Endothelial cell of hepatic sinusoid (primary cell): Measurements from ENCODE around the gene IFITM2.
"Not testable (repeated sequence)": the region's sequence is repeated elsewhere in the genome, so short reads cannot be mapped to it uniquely, and the experiment has no call there.

Experiments
- in situ Hi-C: cut with HindIII; loops from 2 replicates; pipeline ENCODE4 v1.10.0; 2017; ENCODE audit warnings: low sequenced_read_pairs

IFITM2 gene

GRCh38 chr11:307766-308708 lies at the start of gene IFITM2:
Gene IFITM2, plus strand, starts transcription at chr11:307816. Its CDS starts 377 bp downstream, at chr11:308193.
- in situ Hi-C loops, result loop anchor here (5.0 kb wide), 1 partner anchor 56 kb away; no protein-coding TSS in a partner anchor

- in situ Hi-C loops, result no loop called here
Measured at GRCh38 chr11:259413-259812, 48.2 kb upstream of the IFITM2 start.

GRCh38 chr11:261624-262023 lies 46.0 kb upstream of the IFITM2 start:
- in situ Hi-C loops, result no loop called here

DNA sequence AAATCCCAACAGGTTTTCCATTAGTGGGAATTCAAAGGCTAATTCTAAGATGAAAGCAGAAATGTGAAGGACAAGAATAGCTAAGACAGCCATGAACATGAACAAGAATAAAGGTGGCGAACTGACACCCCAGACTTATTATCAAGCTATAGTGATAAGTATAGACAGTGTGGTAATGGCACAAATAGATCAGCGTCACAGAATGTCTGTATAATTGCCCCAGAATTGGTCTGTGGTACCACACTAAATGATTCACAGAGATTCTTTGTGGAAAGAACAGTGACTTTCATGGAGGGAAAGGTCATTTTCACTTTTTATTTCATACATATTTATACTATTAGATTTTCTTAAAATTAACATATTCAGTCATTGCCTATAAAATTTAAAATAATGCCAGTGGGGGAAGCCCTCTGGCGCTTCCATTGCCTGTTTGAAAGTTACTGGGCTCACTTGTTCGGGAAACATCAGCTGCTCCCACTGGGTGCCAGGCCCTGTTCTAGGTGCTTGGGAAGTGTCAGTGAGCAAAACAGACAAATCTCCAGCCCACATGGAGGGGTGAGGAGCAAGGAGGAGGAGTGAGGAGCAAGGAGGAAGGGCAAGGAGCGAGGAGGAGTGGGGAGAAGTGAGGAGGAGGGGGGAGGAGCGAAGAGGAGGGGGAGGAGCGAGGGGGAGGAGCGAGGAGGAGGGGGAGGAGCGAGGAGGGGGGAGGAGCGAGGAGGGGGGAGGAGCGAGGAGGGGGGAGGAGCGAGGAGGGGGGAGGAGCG lies 40.8 kb upstream of the IFITM2 start:
- in situ Hi-C loops, result no loop called here

- in situ Hi-C loops, result no loop called here
Measured at GRCh38 chr11:267491-267994, 40.1 kb upstream of the IFITM2 start.

DNA sequence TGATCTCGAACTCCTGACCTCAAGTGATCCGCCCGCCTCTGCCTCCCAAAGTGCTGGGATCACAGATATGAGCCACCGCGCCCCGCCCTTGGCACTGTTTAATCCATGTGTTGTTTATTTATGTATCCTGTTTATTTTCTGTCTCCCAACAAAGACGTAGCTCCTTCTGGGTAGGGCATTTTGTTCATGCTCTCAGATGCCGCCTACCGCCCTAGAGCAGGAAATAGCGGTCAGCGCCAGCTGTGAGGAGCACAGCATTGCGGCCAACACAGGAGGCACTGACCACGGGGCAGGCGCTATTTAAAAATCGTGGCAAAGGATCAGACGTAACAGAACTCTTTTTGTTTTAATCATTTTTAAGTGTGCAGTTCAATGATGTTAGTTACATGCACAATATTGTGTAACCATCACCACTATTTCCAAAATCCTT lies 38.9 kb upstream of the IFITM2 start:
- in situ Hi-C loops, result not testable (repeated sequence)

DNA sequence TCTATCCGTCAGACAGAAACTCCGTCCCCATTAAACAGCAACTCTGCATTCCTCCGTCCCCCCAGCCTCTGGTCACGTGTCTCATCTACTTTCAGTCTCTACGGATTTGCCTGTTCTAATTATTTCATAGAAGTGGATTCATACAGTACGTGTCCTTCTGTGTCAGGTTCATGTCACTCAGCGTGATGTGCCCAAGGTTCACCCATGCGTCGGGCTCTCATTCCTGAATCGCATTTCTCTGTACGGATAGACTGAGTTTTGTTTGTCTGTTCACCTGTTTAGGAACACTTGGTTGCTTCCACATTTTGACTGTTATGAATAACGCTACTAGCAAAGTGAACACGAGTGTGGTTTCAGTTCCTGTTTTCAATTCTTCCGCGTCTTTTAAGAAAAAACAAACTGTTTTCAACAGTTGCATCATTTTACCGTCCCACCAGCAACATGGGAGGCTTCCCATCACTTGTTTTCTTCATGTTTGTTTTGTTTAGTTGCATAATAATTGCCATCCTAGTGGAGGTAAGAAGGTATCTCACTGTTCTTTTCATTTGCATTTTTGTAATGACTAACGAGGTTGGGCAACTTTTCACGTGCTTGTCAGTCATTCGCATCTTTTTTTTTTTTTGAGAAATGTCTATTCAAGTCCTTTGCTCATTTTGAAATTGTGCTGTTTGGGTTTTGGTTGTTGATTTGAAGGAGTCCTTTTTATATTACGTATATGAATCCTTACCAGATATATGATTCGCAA lies 38.3 kb upstream of the IFITM2 start:
- in situ Hi-C loops, result no loop called here

DNA sequence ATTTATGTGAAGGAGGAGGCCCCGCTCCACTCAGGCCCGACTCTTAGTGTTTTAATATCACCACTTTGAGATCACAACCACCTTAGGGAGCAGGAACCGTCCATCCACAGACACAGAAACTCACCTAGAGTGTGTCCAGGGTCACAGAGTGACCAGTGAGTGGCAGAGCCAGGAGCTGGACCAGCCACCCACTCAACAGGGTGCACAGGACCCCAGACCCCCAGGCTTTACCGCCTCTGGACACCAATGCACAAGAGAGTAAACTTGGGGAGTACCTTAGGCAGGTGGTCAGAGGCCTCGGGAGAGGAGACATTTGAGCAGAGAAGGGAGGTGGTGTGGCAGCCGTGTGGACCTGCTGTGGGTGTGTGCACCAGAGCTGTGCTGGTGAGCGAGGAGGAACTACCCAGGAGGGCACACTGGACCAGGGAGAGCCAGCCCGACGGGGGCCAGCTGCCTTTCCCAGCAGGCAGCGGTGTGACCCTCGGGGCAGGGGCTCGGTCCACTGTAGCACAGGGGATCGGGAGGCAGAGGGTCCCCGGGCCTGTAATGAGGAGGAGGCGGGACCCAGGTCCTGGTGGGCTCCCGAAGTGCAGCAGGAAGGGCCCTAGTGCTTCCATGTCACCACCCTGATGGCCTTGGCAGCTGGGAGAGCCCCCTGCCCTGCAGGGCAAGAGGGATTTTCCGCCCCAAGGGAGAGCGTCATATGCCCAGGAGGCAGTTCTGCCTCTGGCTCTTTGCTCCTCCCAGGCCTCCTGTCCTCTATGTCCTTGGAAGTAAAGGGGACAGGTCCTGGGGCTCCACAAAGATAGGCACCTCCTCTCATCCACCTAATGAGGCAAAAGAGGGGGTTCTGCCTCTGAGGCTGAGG lies 36.9 kb upstream of the IFITM2 start:
- in situ Hi-C loops, result no loop called here

DNA sequence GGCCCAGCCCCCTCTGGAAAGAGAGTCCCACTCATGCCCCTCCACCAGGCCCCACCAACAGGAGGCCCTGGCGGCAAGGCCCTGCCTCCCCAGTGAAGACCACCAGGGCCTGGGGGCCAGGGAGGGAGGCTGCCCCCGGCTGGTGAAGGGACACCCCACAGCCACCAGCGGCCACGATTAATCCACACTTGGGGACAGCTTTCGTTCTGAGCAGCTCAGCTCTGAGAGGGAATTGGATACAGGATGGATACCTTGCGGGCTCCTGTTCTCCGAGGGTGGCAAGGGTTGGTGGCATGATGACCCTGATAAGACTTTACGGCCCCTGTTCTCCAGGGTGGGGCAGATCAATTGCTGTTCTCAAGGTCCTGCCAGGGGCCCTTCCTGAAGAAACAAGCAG lies 36.3 kb upstream of the IFITM2 start:
- in situ Hi-C loops, result no loop called here

DNA sequence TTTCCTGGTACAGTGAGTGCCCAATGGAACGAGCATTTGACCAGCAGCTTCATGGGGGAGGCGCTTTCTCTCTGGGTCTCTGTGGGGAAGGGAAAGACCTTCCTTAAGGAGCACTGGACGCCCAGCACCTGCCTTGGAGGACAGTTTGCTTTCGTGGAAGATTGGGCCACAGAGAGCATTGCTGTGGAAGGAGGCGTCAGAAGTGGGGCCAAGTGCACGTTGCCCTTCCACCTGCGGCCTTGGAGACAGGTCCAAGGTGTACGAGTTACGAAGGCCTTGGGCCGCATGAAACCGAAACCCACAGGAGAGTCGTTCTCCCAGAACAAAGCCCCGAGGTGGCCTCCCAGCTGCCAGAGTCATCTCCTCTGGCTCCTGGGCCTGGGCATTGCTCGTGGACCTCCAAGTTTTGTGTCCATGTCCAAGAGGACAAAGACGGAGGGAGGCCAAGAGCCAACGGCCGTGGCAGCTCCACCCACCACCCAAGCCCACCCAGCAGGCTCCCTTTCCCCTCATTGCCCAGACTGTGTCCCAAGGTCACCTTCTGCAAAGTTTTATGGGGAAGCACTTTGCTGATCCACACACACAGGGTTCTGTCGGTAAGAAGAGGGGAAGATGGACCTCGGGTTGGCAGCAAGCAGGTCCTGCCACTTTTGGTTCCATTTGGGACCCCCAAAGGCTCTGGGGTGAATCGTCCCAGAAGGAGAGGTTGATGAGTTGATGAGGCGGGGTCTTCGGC lies 35.3 kb upstream of the IFITM2 start:
- in situ Hi-C loops, result no loop called here

GRCh38 chr11:272931-273198 lies 34.8 kb upstream of the IFITM2 start:
- in situ Hi-C loops, result no loop called here

GRCh38 chr11:276219-276618 lies 31.4 kb upstream of the IFITM2 start:
- in situ Hi-C loops, result no loop called here

DNA sequence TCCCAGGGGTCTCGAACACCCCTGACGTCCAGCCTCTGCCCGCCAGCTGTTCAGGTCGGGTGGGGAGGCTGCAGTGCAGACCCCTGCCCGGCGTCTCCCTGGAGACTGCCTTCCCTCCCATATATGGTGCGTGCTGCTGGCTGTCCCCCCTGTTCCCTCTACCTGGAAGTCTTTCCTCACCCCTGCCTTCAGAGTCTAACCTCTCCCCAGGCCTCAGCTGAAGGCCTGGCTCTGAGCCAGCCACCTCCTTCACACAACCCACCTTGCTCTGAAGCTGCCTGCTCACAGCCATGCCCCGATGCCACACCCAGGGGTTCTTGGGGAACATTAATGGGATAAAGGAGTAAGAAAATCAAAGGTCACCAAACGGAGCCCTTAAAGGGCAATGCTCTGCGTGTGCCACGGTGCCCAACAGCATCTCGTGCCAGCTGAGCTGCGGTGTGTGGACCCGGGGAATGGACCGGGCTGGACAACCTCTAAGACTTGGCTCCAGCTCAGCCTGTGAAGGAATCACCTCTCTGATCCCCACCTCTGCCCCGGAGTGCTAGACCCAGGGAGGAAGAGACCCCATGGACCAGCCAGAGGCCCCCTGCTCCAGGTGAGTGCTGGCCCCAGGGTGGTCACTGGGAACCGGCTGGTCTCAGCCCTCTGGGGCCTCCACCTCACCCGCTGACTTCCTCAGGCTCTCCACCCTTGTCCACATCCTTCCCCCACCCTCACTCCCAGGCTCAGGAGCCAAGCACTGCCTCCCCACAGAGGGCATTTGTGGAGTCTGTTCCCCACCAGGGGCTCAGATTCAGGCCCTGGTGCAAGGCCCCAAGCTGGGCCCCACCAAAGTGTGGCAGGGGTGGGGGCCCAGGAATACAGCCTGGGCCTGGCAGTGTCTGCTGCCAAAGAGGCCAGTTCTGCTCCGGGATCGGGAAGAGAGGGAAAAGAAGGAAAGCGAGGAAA lies 29.3 kb upstream of the IFITM2 start, which contains the start of gene NLRP6:
TSS of gene NLRP6 (plus strand) at position 407 of the 951 bp plus-strand sequence. CDS start at position 570, 163 bp downstream.
- in situ Hi-C loops, result no loop called here

DNA sequence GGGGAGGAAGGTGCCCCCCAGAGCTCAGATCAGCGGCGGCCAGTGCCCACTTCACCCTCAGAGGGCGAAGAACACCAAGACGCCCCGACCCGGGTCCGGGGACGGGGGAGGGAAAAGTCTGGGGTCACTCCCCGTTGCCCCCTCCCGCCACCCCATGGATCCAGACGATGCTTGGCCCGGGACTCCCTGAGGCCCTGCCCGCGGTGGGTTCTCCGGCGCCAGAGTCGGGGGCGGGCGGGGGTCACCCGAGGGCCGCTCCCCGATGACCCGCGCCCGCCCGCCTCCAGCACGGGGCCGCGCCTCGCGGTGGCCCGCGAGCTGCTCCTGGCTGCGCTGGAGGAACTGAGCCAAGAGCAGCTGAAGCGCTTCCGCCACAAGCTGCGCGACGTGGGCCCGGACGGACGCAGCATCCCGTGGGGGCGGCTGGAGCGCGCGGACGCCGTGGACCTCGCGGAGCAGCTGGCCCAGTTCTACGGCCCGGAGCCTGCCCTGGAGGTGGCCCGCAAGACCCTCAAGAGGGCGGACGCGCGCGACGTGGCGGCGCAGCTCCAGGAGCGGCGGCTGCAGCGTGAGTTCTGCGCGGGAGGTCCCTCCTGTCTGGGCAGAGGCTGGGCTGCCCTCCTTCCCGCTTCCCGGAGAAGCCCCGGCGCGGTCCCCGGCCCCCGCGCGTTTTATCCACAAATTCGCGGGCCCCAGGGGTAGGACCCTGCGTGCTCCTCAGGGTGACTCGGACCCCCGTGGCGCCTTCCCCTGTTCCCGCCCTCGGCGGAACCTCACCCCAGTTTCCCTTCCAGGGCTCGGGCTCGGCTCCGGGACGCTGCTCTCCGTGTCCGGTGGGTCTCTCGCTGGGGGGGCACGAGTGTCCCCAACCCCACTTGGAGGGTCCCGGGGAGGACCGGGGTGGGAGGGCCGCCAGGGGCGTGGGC lies 28.3 kb upstream of the IFITM2 start:
- in situ Hi-C loops, result no loop called here

GRCh38 chr11:279966-280705 lies 27.5 kb upstream of the IFITM2 start:
- in situ Hi-C loops, result no loop called here

DNA sequence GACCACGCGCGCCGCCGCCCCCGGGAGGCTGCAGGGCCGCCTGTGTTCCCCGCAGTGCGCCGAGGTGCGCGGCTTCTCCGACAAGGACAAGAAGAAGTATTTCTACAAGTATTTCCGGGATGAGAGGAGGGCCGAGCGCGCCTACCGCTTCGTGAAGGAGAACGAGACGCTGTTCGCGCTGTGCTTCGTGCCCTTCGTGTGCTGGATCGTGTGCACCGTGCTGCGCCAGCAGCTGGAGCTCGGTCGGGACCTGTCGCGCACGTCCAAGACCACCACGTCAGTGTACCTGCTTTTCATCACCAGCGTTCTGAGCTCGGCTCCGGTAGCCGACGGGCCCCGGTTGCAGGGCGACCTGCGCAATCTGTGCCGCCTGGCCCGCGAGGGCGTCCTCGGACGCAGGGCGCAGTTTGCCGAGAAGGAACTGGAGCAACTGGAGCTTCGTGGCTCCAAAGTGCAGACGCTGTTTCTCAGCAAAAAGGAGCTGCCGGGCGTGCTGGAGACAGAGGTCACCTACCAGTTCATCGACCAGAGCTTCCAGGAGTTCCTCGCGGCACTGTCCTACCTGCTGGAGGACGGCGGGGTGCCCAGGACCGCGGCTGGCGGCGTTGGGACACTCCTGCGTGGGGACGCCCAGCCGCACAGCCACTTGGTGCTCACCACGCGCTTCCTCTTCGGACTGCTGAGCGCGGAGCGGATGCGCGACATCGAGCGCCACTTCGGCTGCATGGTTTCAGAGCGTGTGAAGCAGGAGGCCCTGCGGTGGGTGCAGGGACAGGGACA lies 26.7 kb upstream of the IFITM2 start:
- in situ Hi-C loops, result no loop called here
